ENCODE data around the gene CFHR2. TPM values are rescaled to one million over a fixed set of nuclear protein-coding genes. Genes with fewer than 3 reads are reported as not detected.

Gene CFHR2
- total RNA-seq, 2 experiments from 2014 or later, result not detected

DNA sequence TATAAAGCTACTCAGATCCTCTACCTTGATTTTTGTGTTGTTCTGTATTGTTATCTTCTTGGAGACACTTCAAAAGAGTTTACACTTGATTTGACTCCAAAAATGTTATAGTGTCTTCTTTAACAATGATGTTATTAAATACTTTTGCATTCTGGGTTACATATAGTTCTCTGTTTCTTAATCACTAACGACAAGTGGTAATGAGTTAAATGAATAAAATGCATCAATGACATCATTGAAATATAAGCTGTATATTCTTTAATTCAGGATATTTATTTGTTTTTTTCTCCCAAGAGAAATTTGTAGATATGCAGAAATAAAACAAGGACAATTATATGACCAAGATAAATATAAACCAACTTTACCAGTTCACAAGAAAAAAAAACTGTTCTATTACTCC lies 26.6 kb downstream of the CFHR2 start:
- TF ChIP-seq, protein P1, sequence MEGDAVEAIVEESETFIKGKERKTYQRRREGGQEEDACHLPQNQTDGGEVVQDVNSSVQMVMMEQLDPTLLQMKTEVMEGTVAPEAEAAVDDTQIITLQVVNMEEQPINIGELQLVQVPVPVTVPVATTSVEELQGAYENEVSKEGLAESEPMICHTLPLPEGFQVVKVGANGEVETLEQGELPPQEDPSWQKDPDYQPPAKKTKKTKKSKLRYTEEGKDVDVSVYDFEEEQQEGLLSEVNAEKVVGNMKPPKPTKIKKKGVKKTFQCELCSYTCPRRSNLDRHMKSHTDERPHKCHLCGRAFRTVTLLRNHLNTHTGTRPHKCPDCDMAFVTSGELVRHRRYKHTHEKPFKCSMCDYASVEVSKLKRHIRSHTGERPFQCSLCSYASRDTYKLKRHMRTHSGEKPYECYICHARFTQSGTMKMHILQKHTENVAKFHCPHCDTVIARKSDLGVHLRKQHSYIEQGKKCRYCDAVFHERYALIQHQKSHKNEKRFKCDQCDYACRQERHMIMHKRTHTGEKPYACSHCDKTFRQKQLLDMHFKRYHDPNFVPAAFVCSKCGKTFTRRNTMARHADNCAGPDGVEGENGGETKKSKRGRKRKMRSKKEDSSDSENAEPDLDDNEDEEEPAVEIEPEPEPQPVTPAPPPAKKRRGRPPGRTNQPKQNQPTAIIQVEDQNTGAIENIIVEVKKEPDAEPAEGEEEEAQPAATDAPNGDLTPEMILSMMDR (IDR thresholded peaks at IDR 0.05), result no peak
- CTCF ChIA-PET, result no interaction called here
- intact Hi-C loops (cut with DNase I, micrococcal nuclease), result no loop called here

GRCh38 chr1:196976278-196976677 lies 32.7 kb downstream of the CFHR2 start:
- ATAC-seq (ENCODE audit: poor library complexity) (no peak), DNase-seq (no peak)
- Histone ChIP-seq H3K4me3 (ENCODE audit: low read length) (no peak overlapping the region), H3K36me3 (ENCODE audit: insufficient read depth, low read length) (no peaks in the 10 kb centered on the region), H3K27ac (ENCODE audit: low read depth in 1 of 2, low read length in 2 of 2) (no peak overlapping the region), H3K9me3 (ENCODE audit: control insufficient read depth in 1 of 2, insufficient read depth in 1 of 2, low read length in 2 of 2) (no peaks in the 10 kb centered on the region), H3K27me3 (ENCODE audit: control insufficient read depth in 1 of 2, insufficient read depth in 2 of 2, low read length in 2 of 2) (no peaks in the 10 kb centered on the region), H3K4me1 (ENCODE audit: insufficient read depth, low read length) (no peaks in the 10 kb centered on the region)
- TF ChIP-seq, protein P1 (IDR thresholded peaks at IDR 0.05), result no peak
- H3K27me3 Mint-ChIP-seq, result no peaks in the 10 kb centered on the region
- H3K36me3 Mint-ChIP-seq (ENCODE audit: low read depth), result no peaks in the 10 kb centered on the region
- no peak overlapping the region for H3K27ac Mint-ChIP-seq
- intact Hi-C loops (cut with DNase I, micrococcal nuclease), result no loop called here
- no peaks in the 10 kb centered on the region for H3K9me3 Mint-ChIP-seq
- no peak overlapping the region for H3K4me3 Mint-ChIP-seq
- ChIA-PET CTCF (no interaction called here), POLR2A (no interaction called here)
- H3K4me1 Mint-ChIP-seq (ENCODE audit: low read depth), result no peaks in the 10 kb centered on the region

More for the DNA sequence above, 26.6 kb downstream of the CFHR2 start:
- DNase-seq (no peak), ATAC-seq (ENCODE audit: poor library complexity) (no peak)
- POLR2A ChIA-PET, result no interaction called here
- Histone ChIP-seq H3K27ac (ENCODE audit: low read depth in 1 of 2, low read length in 2 of 2) (no peak overlapping the region), H3K9me3 (ENCODE audit: control insufficient read depth in 1 of 2, insufficient read depth in 1 of 2, low read length in 2 of 2) (no peaks in the 10 kb centered on the region), H3K27me3 (ENCODE audit: control insufficient read depth in 1 of 2, insufficient read depth in 2 of 2, low read length in 2 of 2) (no peaks in the 10 kb centered on the region), H3K4me1 (ENCODE audit: insufficient read depth, low read length) (no peaks in the 10 kb centered on the region), H3K4me3 (ENCODE audit: low read length) (no peak overlapping the region), H3K36me3 (ENCODE audit: insufficient read depth, low read length) (no peaks in the 10 kb centered on the region)
- no peaks in the 10 kb centered on the region for H3K27me3 Mint-ChIP-seq
- no peaks in the 10 kb centered on the region for H3K4me1 Mint-ChIP-seq (ENCODE audit: low read depth)
- no peaks in the 10 kb centered on the region for H3K9me3 Mint-ChIP-seq
- H3K27ac Mint-ChIP-seq, result no peak overlapping the region
- no peak overlapping the region for H3K4me3 Mint-ChIP-seq
- no peaks in the 10 kb centered on the region for H3K36me3 Mint-ChIP-seq (ENCODE audit: low read depth)

DNA sequence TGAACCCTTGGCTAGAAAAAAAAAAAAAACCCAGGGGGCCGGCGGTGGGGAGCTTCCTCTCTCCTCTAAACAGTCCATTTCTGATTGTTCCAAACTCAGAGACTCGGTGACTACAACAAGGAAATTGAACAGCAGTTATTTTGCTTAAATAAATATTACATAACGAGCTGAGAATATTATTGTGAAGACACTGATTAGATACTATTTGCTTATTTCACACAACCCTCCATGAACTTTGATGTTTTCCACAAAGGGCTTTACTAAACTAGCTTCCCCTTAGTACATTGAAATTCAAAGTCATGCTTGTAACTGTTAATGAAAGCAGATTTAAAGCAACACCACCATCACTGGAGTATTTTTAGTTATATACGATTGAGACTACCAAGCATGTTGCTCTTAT lies 33.7 kb downstream of the CFHR2 start, which contains the start of gene CFHR5:
Gene CFHR5 (plus strand): TSS at position 279 of the 400 bp plus-strand sequence. CDS start 109 bp downstream, at position 388.
- DNase-seq, result no peak
- no peak within 1 kb of the TSS for H3K4me3 Mint-ChIP-seq
- H3K27ac Mint-ChIP-seq, result no peak within 1 kb of the TSS
- Histone ChIP-seq H3K9me3 (ENCODE audit: control insufficient read depth in 1 of 2, insufficient read depth in 1 of 2, low read length in 2 of 2) (no peaks in the 10 kb centered on the region), H3K27ac (ENCODE audit: low read depth in 1 of 2, low read length in 2 of 2) (no peak within 1 kb of the TSS), H3K4me3 (ENCODE audit: low read length) (no peak within 1 kb of the TSS), H3K4me1 (ENCODE audit: insufficient read depth, low read length) (no peaks in the 10 kb centered on the region), H3K27me3 (ENCODE audit: control insufficient read depth in 1 of 2, insufficient read depth in 2 of 2, low read length in 2 of 2) (no peaks in the 10 kb centered on the region), H3K36me3 (ENCODE audit: insufficient read depth, low read length) (no peaks in the 10 kb centered on the region)
- intact Hi-C loops (cut with DNase I, micrococcal nuclease), result no loop called here
- no peaks in the 10 kb centered on the region for H3K36me3 Mint-ChIP-seq (ENCODE audit: low read depth)
- no peaks in the 10 kb centered on the region for H3K9me3 Mint-ChIP-seq
- CTCF ChIA-PET, result no interaction called here
- TF ChIP-seq, protein P1 (IDR thresholded peaks at IDR 0.05), result no peak
- no peak for ATAC-seq (ENCODE audit: poor library complexity)
- no peaks in the 10 kb centered on the region for H3K4me1 Mint-ChIP-seq (ENCODE audit: low read depth)
- POLR2A ChIA-PET, result no interaction called here
- no peaks in the 10 kb centered on the region for H3K27me3 Mint-ChIP-seq

All from CD4-positive, alpha-beta T cell (primary cell).